H9 (cell line): ENCODE results near the gene AQP2. TPM values are rescaled to one million over a fixed set of nuclear protein-coding genes. Genes with fewer than 3 reads are reported as not detected.

Source experiments
- DNase-seq: peaks from one replicate; pipeline ENCODE4 v3.0.0-alpha.2; 2017
- H2AFZ ChIP-seq: one replicate; pipeline ENCODE4 v1.6.1; 2013; ENCODE audit warnings: mild to moderate bottlenecking, low read length, control low read depth, moderate library complexity
- H2AK5ac ChIP-seq: 2 replicates; pipeline ENCODE4 v1.6.1; 2013; ENCODE audit warnings: low read length, control low read depth, mixed read lengths; ENCODE audit not compliant: insufficient read length
- H2BK120ac ChIP-seq: one replicate; pipeline ENCODE4 v1.6.1; 2013; ENCODE audit warnings: low read depth, mild to moderate bottlenecking, low read length, control low read depth, inconsistent platforms; ENCODE audit not compliant: poor library complexity, severe bottlenecking
- H2BK12ac ChIP-seq: 2 replicates; pipeline ENCODE4 v1.6.1; 2013; ENCODE audit warnings: low read length, control low read depth, mixed read lengths, low read depth; ENCODE audit not compliant: insufficient read length
- H2BK15ac ChIP-seq: 2 replicates; pipeline ENCODE4 v1.6.1; 2013; ENCODE audit warnings: low read depth, low read length, control low read depth
- H2BK20ac ChIP-seq: one replicate; pipeline ENCODE4 v1.6.1; 2013; ENCODE audit warnings: low read depth, mild to moderate bottlenecking, low read length, control low read depth, inconsistent platforms; ENCODE audit not compliant: poor library complexity, severe bottlenecking
- H2BK5ac ChIP-seq: 2 replicates; pipeline ENCODE4 v1.6.1; 2013; ENCODE audit warnings: low read length, control low read depth, mixed read lengths; ENCODE audit not compliant: insufficient read length
- H3K14ac ChIP-seq: 2 replicates; pipeline ENCODE4 v1.6.1; 2013; ENCODE audit warnings: low read length, control low read depth; ENCODE audit not compliant: insufficient read depth
- H3K18ac ChIP-seq: 2 replicates; pipeline ENCODE4 v1.6.1; 2013; ENCODE audit warnings: low read depth, mild to moderate bottlenecking, mixed read lengths, low read length, control low read depth; ENCODE audit not compliant: insufficient read length
- H3K23ac ChIP-seq: 2 replicates; pipeline ENCODE4 v1.6.1; 2013; ENCODE audit warnings: low read length, control low read depth, mixed read lengths, low read depth; ENCODE audit not compliant: insufficient read length
- H3K23me2 ChIP-seq: 2 replicates; pipeline ENCODE4 v1.6.1; 2013; ENCODE audit warnings: low read depth, mild to moderate bottlenecking, mixed read lengths, low read length, control low read depth; ENCODE audit not compliant: insufficient read length, poor library complexity, severe bottlenecking
- H3K27ac ChIP-seq: 2 replicates; pipeline ENCODE4 v1.5.1; 2013; ENCODE audit warnings: low read length, control low read depth, mixed read lengths, low read depth; ENCODE audit not compliant: insufficient read length
- H3K27me3 ChIP-seq: 2 replicates; pipeline ENCODE4 v1.6.1; 2013; ENCODE audit warnings: low read length, control low read depth, inconsistent platforms; ENCODE audit not compliant: insufficient read depth
- H3K4ac ChIP-seq: 2 replicates; pipeline ENCODE4 v1.6.1; 2013; ENCODE audit warnings: low read depth, mild to moderate bottlenecking, control low read depth, inconsistent platforms, low read length, moderate library complexity
- H3K4me1 ChIP-seq: 2 replicates; pipeline ENCODE4 v1.6.1; 2013; ENCODE audit warnings: low read length, control low read depth, inconsistent platforms; ENCODE audit not compliant: insufficient read depth
- H3K4me2 ChIP-seq: 2 replicates; pipeline ENCODE4 v1.6.1; 2013; ENCODE audit warnings: low read length, control low read depth, mixed read lengths; ENCODE audit not compliant: insufficient read length, insufficient read depth
- H3K56ac ChIP-seq: 2 replicates; pipeline ENCODE4 v1.6.1; 2013; ENCODE audit warnings: low read depth, mild to moderate bottlenecking, mixed read lengths, low read length, control low read depth; ENCODE audit not compliant: insufficient read length
- H3K79me1 ChIP-seq: 2 replicates; pipeline ENCODE4 v1.6.1; 2013; ENCODE audit warnings: low read depth, mild to moderate bottlenecking, moderate library complexity, low read length, control low read depth, inconsistent platforms; ENCODE audit not compliant: insufficient read depth, poor library complexity, severe bottlenecking
- H3K79me2 ChIP-seq: 2 replicates; pipeline ENCODE4 v1.6.1; 2013; ENCODE audit warnings: low read length, control low read depth, inconsistent platforms; ENCODE audit not compliant: insufficient read depth
- H3K9ac ChIP-seq: 2 replicates; pipeline ENCODE4 v1.6.1; 2013; ENCODE audit warnings: low read length, control low read depth, mixed read lengths; ENCODE audit not compliant: insufficient read length; ENCODE audit errors: extremely low read depth
- H3K9me3 ChIP-seq: one replicate; pipeline ENCODE4 v1.6.1; 2013; ENCODE audit warnings: low read depth, low read length, inconsistent platforms; ENCODE audit not compliant: control insufficient read depth
- H3T11ph ChIP-seq: one replicate; pipeline ENCODE4 v1.6.1; 2013; ENCODE audit warnings: mild to moderate bottlenecking, low read length, control low read depth, inconsistent platforms
- H4K20me1 ChIP-seq: one replicate; pipeline ENCODE4 v1.6.1; 2013; ENCODE audit not compliant: control insufficient read depth, insufficient read length, insufficient read depth
- H4K5ac ChIP-seq: 2 replicates; pipeline ENCODE4 v1.6.1; 2013; ENCODE audit warnings: low read depth, mild to moderate bottlenecking, mixed read lengths, low read length, control low read depth; ENCODE audit not compliant: insufficient read length
- H4K8ac ChIP-seq: replicated peaks from 2 replicates; pipeline ENCODE4 v1.6.1; 2013; ENCODE audit warnings: low read length, control low read depth, mixed read lengths, low read depth; ENCODE audit not compliant: insufficient read length
- H4K91ac ChIP-seq: 2 replicates; pipeline ENCODE4 v1.6.1; 2013; ENCODE audit warnings: low read depth, mild to moderate bottlenecking, moderate library complexity, mixed read lengths, low read length, control low read depth; ENCODE audit not compliant: insufficient read length
- H3K27ac Mint-ChIP-seq, 3 experiments: 2 replicates in 2 of 3; 3 replicates in 1 of 3; pipeline ENCODE4 v1.8.0; 2020 to 2021; ENCODE audit warnings: mixed read lengths in 3 of 3, mild to moderate bottlenecking in 1 of 3, moderate library complexity in 1 of 3
- H3K27me3 Mint-ChIP-seq: 2 replicates; pipeline ENCODE4 v1.8.0; 2021; ENCODE audit warnings: low read depth, mild to moderate bottlenecking, moderate library complexity, mixed read lengths
- H3K36me3 Mint-ChIP-seq, 3 experiments: 2 replicates in 2 of 3; 3 replicates in 1 of 3; pipeline ENCODE4 v1.8.0; 2020 to 2021; ENCODE audit warnings: low read depth in 3 of 3, mixed read lengths in 3 of 3; ENCODE audit not compliant: insufficient read depth in 1 of 3
- H3K4me1 Mint-ChIP-seq, 2 experiments: 2 replicates each; pipeline ENCODE4 v1.8.0; 2020; ENCODE audit warnings: mixed read lengths in 2 of 2
- H3K4me3 Mint-ChIP-seq, 2 experiments: 2 replicates in 1 of 2; 3 replicates in 1 of 2; pipeline ENCODE4 v1.8.0; 2020 to 2021; ENCODE audit warnings: mild to moderate bottlenecking in 2 of 2, mixed read lengths in 2 of 2, moderate library complexity in 1 of 2
- H3K9me3 Mint-ChIP-seq, 2 experiments: 2 replicates in 1 of 2; 3 replicates in 1 of 2; pipeline ENCODE4 v1.8.0; 2020; ENCODE audit warnings: mild to moderate bottlenecking in 2 of 2, mixed read lengths in 2 of 2, moderate library complexity in 1 of 2
- WGBS: extraction: QIAGEN DNeasy Blood & Tissue Kit; methylation state at CpG from one replicate; pipeline ENCODE4 v1.1.7; 2013; ENCODE audit warnings: missing lambda C conversion rate, low lambda C conversion rate, mixed read lengths; ENCODE audit not compliant: insufficient read length; ENCODE audit errors: extremely low coverage; 5-methylcytosine and 5-hydroxymethylcytosine counted together
- total RNA-seq: library from RNA; stranded (reverse); gene quantifications from 2 replicates; pipeline ENCODE4 v1.2.1, GENCODE V29; 2021
- TF ChIP-seq, protein P1 (sequence below): fragments of 200-600 bp; sonication (generic); conservative IDR thresholded peaks from 3 replicates; pipeline ENCODE4 v1.8.0; 2021; ENCODE audit warnings: antibody characterized with exemption, mild to moderate bottlenecking

Gene AQP2
- total RNA-seq, 1 experiment from 2014 or later: not detected

DNA sequence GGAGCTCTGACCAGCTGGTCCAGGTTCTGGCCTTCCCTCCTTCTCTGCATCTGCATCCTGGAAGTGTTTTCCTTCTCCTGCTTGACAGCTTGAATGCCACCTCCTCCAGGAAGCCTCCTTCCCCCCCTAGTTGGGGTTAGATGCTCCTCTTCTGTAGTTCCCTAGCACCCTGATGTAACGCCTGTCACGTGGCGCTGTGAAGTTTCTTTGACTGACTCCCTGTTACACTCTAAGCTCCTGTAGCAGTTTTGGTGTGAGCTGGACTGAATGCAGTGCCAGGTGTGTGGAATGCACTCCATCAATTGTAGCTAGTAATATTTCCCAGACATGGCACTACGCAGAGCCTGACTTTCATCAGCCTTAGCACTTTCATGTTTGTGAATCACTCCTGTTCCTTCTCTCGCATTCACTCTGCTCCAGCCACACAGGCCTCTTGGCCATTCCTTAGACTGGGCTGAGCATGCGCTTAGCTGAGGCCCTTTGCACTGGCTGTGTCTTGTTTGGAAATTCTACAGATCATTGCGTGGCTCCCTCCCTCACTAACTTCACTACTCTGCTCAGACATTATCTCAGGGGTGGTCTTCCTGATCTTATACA lies 44.7 kb upstream of the AQP2 start:
- Histone ChIP-seq H3K4ac (no peak overlapping the region), H3K79me2 (no peaks in the 10 kb centered on the region), H2BK120ac (no peak overlapping the region), H3K27ac (no peak overlapping the region), H4K91ac (no peak overlapping the region), H3K14ac (no peak overlapping the region), H3K9me3 (no peaks in the 10 kb centered on the region), H3K23ac (no peak overlapping the region), H2AFZ (no peak overlapping the region), H3T11ph (no peak overlapping the region), H3K4me1 (peaks cover 6% of the 10 kb centered on the region; the same call in 1 of the 2 replicates), H4K20me1 (no peaks in the 10 kb centered on the region), H2BK12ac (no peak overlapping the region), H3K23me2 (no peaks in the 10 kb centered on the region), H3K9ac (no peak overlapping the region), H3K79me1 (no peaks in the 10 kb centered on the region), H3K4me2 (no peak overlapping the region), H2BK5ac (no peak overlapping the region), H4K8ac (no peak overlapping the region), H2BK20ac (no peak overlapping the region), H3K18ac (no peak overlapping the region), H3K27me3 (no peaks in the 10 kb centered on the region; the same call in 1 of the 2 replicates), H3K56ac (no peak overlapping the region), H2BK15ac (no peak overlapping the region), H2AK5ac (no peak overlapping the region), H4K5ac (no peak overlapping the region)
- TF ChIP-seq, protein P1, sequence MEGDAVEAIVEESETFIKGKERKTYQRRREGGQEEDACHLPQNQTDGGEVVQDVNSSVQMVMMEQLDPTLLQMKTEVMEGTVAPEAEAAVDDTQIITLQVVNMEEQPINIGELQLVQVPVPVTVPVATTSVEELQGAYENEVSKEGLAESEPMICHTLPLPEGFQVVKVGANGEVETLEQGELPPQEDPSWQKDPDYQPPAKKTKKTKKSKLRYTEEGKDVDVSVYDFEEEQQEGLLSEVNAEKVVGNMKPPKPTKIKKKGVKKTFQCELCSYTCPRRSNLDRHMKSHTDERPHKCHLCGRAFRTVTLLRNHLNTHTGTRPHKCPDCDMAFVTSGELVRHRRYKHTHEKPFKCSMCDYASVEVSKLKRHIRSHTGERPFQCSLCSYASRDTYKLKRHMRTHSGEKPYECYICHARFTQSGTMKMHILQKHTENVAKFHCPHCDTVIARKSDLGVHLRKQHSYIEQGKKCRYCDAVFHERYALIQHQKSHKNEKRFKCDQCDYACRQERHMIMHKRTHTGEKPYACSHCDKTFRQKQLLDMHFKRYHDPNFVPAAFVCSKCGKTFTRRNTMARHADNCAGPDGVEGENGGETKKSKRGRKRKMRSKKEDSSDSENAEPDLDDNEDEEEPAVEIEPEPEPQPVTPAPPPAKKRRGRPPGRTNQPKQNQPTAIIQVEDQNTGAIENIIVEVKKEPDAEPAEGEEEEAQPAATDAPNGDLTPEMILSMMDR: no peak
- DNase-seq: no peak
- Mint-ChIP-seq H3K9me3 (no peaks in the 10 kb centered on the region), H3K4me1 (peaks cover 23 to 48% of the 10 kb centered on the region in 2 experiments), H3K36me3 (no peaks in the 10 kb centered on the region; a peak in 1 of 7 replicates), H3K4me3 (no peak overlapping the region), H3K27me3 (peaks cover 59% of the 10 kb centered on the region), H3K27ac (no peak overlapping the region)
- WGBS: no CpG with 5 or more reads among the region's 7 CpGs
